IPS DF 4.7 (cell line): ENCODE results near the gene HAO2.
"Not testable (repeated sequence)": the region's sequence is repeated elsewhere in the genome, so short reads cannot be mapped to it uniquely, and the experiment has no call there.

Experiments used
- DNase-seq: peaks from one replicate; pipeline ENCODE4 v3.0.0-alpha.2; 2013; ENCODE audit warnings: low spot score; ENCODE audit errors: extremely low read depth

The HAO2 gene

GRCh38 chr1:119368554-119368953 lies at the start of gene HAO2:
HAO2 (plus strand) TSS chr1:119368785; CDS start chr1:119381086, 12,301 bp downstream.
- no peak for DNase-seq

GRCh38 chr1:119320100-119320499 lies 48.5 kb upstream of the HAO2 start:
- no peak for DNase-seq

- no peak for DNase-seq
Measured at GRCh38 chr1:119321666-119322419, 46.7 kb upstream of the HAO2 start.

- no peak for DNase-seq
Measured at GRCh38 chr1:119323216-119323982, 45.2 kb upstream of the HAO2 start.

GRCh38 chr1:119324198-119324597 lies 44.4 kb upstream of the HAO2 start:
- no peak for DNase-seq

- no peak for DNase-seq
Measured at GRCh38 chr1:119326251-119326650, 42.3 kb upstream of the HAO2 start.

- no peak for DNase-seq
Measured at GRCh38 chr1:119327094-119327449, 41.5 kb upstream of the HAO2 start.

GRCh38 chr1:119327450-119328155 lies 41.0 kb upstream of the HAO2 start:
- DNase-seq = no peak

GRCh38 chr1:119329541-119330461 lies 38.8 kb upstream of the HAO2 start:
- no peak for DNase-seq

- DNase-seq = no peak
Measured at GRCh38 chr1:119330466-119331189, 38.0 kb upstream of the HAO2 start.

- no peak for DNase-seq
Measured at GRCh38 chr1:119331190-119331515, 37.4 kb upstream of the HAO2 start.

GRCh38 chr1:119331915-119332314 lies 36.7 kb upstream of the HAO2 start:
- DNase-seq = no peak

- DNase-seq = no peak
Measured at GRCh38 chr1:119332622-119333021, 36.0 kb upstream of the HAO2 start.

GRCh38 chr1:119333163-119333896 lies 35.3 kb upstream of the HAO2 start:
- no peak for DNase-seq

- DNase-seq = not testable (repeated sequence)
Measured at GRCh38 chr1:119333897-119334250, 34.7 kb upstream of the HAO2 start.

- no peak for DNase-seq
Measured at GRCh38 chr1:119336848-119337247, 31.7 kb upstream of the HAO2 start.

- DNase-seq = no peak
Measured at GRCh38 chr1:119338004-119338403, 30.6 kb upstream of the HAO2 start.

- no peak for DNase-seq
Measured at GRCh38 chr1:119338757-119339156, 29.8 kb upstream of the HAO2 start.

- DNase-seq = peak; percentile 89
Measured at GRCh38 chr1:119340861-119341261, 27.7 kb upstream of the HAO2 start.

GRCh38 chr1:119341372-119341947 lies 27.1 kb upstream of the HAO2 start:
- DNase-seq = no peak
